HG03039 (cell line): Measurements from ENCODE around the gene RNF19B.

Experiments used
- ATAC-seq: cut with Tn5 transposase; IDR thresholded peaks from one replicate; pipeline ENCODE4 v1.9.1; 2021; ENCODE audit warnings: mild to moderate bottlenecking, moderate library complexity; ENCODE audit not compliant: unreplicated experiment

Gene RNF19B

GRCh38 chr1:32891241-32891570, 73.4 kb downstream of the RNF19B start:
- no peak for ATAC-seq

- no peak for ATAC-seq
These were observed 73.9 kb downstream of the RNF19B start for GRCh38 chr1:32890516-32891240.

DNA sequence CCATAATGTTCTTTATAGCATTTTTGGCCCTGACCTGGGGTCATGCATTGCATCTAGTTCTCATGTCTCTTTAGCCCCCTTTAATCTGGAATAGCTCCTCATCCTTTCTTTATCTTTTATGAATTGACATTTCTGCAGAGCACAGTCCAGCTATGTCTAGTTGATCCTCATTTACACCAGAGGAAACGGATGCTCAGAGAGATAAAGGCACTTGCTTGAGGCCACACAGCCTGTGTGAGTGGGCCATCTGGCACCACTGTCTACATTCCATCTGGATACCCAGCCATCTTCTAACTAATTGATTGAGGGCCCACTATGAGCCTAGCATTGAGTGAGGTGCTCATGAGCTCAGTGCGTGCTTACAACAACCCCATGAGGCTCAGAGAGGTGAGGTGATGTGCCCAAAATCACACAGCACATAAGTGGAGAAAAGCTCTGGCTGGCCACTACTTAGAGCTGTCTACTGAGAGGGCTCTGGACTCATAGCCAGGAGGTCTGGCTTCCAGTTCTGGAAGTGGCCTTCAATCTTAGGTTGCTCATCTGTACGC, 74.8 kb downstream of the RNF19B start:
- no peak for ATAC-seq

GRCh38 chr1:32888677-32889420, 75.8 kb downstream of the RNF19B start:
- no peak for ATAC-seq

DNA sequence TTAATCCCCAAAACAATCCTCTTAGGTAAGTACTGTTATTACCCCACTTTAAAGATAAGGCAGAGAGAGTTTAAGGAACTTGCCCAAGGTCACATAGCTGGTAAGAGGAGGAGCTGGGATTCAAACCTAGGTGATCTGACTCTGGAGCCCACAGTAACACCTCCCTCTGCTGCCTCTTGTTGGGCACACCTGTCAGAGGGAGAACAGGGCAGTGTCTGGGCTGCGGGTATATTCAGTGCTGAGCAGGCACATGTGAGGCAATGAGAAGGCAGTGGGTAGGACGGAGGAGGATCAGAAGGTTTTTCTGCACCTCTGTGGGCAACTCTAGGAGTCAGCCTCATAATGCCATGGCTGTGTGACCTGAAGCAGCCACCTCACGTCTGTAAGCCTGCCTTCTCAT, 76.5 kb downstream of the RNF19B start:
- ATAC-seq: no peak

- no peak for ATAC-seq
These were observed 77.0 kb downstream of the RNF19B start for GRCh38 chr1:32887623-32888022.

GRCh38 chr1:32886828-32887414, 77.7 kb downstream of the RNF19B start:
- ATAC-seq: no peak
